Loucy (cell line): ENCODE results near the gene PPIP5K1.

Experiments used
- H2AFZ ChIP-seq: fragments of 200-600 bp; sonication (generic); 2 replicates; pipeline ENCODE4 v1.6.0; 2016; ENCODE audit warnings: antibody characterized with exemption, mild to moderate bottlenecking, low read length, moderate library complexity
- H3F3A ChIP-seq: fragments of 200-600 bp; 2 replicates; pipeline ENCODE4 v1.6.0; 2016; ENCODE audit warnings: antibody characterized with exemption, low read depth, mild to moderate bottlenecking
- H3K27me3 ChIP-seq: fragments of 200-600 bp; sonication (generic); 2 replicates; pipeline ENCODE4 v1.6.1; 2014; ENCODE audit warnings: low read length, mild to moderate bottlenecking; ENCODE audit not compliant: insufficient read depth, poor library complexity, severe bottlenecking
- H3K36me3 ChIP-seq: fragments of 200-600 bp; sonication (generic); 2 replicates; pipeline ENCODE4 v1.6.1; 2016; ENCODE audit warnings: low read length; ENCODE audit not compliant: insufficient read depth
- H3K4me1 ChIP-seq: fragments of 200-600 bp; sonication (generic); 2 replicates; pipeline ENCODE4 v1.5.1; 2014; ENCODE audit warnings: low read length, mild to moderate bottlenecking; ENCODE audit not compliant: insufficient read depth, poor library complexity, severe bottlenecking
- H3K4me2 ChIP-seq: fragments of 200-600 bp; sonication (generic); 2 replicates; pipeline ENCODE4 v1.6.0; 2014; ENCODE audit warnings: antibody characterized with exemption, low read length, low read depth, mild to moderate bottlenecking; ENCODE audit not compliant: poor library complexity, severe bottlenecking
- H3K4me3 ChIP-seq: fragments of 200-600 bp; sonication (generic); 2 replicates; pipeline ENCODE4 v1.5.1; 2014; ENCODE audit warnings: low read length, mild to moderate bottlenecking, mixed read lengths; ENCODE audit not compliant: poor library complexity, severe bottlenecking
- H3K79me2 ChIP-seq: fragments of 200-600 bp; sonication (generic); 2 replicates; pipeline ENCODE4 v1.6.1; 2014; ENCODE audit warnings: low read length; ENCODE audit not compliant: insufficient read depth
- H3K9ac ChIP-seq: fragments of 200-600 bp; sonication (generic); 2 replicates; pipeline ENCODE4 v1.6.0; 2014; ENCODE audit warnings: mild to moderate bottlenecking, low read depth, low read length, moderate library complexity; ENCODE audit not compliant: poor library complexity, severe bottlenecking
- H3K9me2 ChIP-seq: fragments of 200-600 bp; sonication (generic); replicated peaks from 2 replicates; pipeline ENCODE4 v1.6.1; 2016; ENCODE audit warnings: low read depth, low read length, mixed read lengths
- H3K9me3 ChIP-seq: fragments of 200-600 bp; sonication (generic); 2 replicates; pipeline ENCODE4 v1.6.1; 2014; ENCODE audit warnings: mild to moderate bottlenecking, antibody characterized with exemption, low read length, low read depth; ENCODE audit not compliant: insufficient read depth
- H4K20me1 ChIP-seq: fragments of 200-600 bp; sonication (generic); 2 replicates; pipeline ENCODE4 v1.6.0; 2014; ENCODE audit warnings: antibody characterized with exemption, low read length, mild to moderate bottlenecking; ENCODE audit not compliant: insufficient read depth, poor library complexity, severe bottlenecking
- CTCF ChIP-seq: fragments of 200-600 bp; sonication (generic); conservative IDR thresholded peaks from 2 replicates; pipeline ENCODE4 v1.5.1; 2014; ENCODE audit warnings: mild to moderate bottlenecking, antibody characterized with exemption, low read length
- EZH2phosphoT487 ChIP-seq: fragments of 200-600 bp; IDR thresholded peaks from 2 replicates; pipeline ENCODE4 v1.6.1; 2018; ENCODE audit warnings: antibody characterized with exemption, mild to moderate bottlenecking, moderate library complexity, borderline replicate concordance

PPIP5K1 gene

GRCh38 chr15:43525131-43525530 is 64.9 kb downstream of the PPIP5K1 start:
- Histone ChIP-seq H3K9me3 (no peaks in the 10 kb centered on the region), H3K79me2 (no peaks in the 10 kb centered on the region), H2AFZ (no peak overlapping the region), H3K4me1 (peaks cover 1% of the 10 kb centered on the region), H3K27me3 (no peaks in the 10 kb centered on the region), H3K4me3 (no peak overlapping the region), H4K20me1 (no peaks in the 10 kb centered on the region), H3K4me2 (no peak overlapping the region), H3F3A (no peaks in the 10 kb centered on the region), H3K9me2 (no peaks in the 10 kb centered on the region), H3K9ac (no peak overlapping the region), H3K36me3 (no peaks in the 10 kb centered on the region; the same call in 1 of the 2 replicates)
- no peak for TF ChIP-seq CTCF
- no peak for TF ChIP-seq EZH2phosphoT487

GRCh38 chr15:43524254-43524845 is 65.7 kb downstream of the PPIP5K1 start:
- no peaks in the 10 kb centered on the region for H3K9me3 ChIP-seq
- no peaks in the 10 kb centered on the region; the same call in 1 of the 2 replicates for H3K36me3 ChIP-seq
- H3K9ac ChIP-seq: no peak overlapping the region
- TF ChIP-seq EZH2phosphoT487 (no peak), CTCF (peak; percentile 40)
- H3K27me3 ChIP-seq: no peaks in the 10 kb centered on the region
- H3K79me2 ChIP-seq: no peaks in the 10 kb centered on the region
- peaks cover 9% of the 10 kb centered on the region for H3K4me1 ChIP-seq
- no peak overlapping the region for H2AFZ ChIP-seq
- H3K4me3 ChIP-seq: no peak overlapping the region
- no peaks in the 10 kb centered on the region for H3F3A ChIP-seq
- no peaks in the 10 kb centered on the region for H3K9me2 ChIP-seq
- H3K4me2 ChIP-seq: no peak overlapping the region
- H4K20me1 ChIP-seq: no peaks in the 10 kb centered on the region

- Histone ChIP-seq H3K9ac (no peak overlapping the region), H3F3A (no peaks in the 10 kb centered on the region), H3K4me3 (no peak overlapping the region), H3K4me2 (no peak overlapping the region), H3K36me3 (no peaks in the 10 kb centered on the region; the same call in 1 of the 2 replicates), H3K9me2 (no peaks in the 10 kb centered on the region), H4K20me1 (no peaks in the 10 kb centered on the region), H3K79me2 (no peaks in the 10 kb centered on the region), H3K4me1 (peaks cover 16% of the 10 kb centered on the region), H3K9me3 (no peaks in the 10 kb centered on the region), H2AFZ (no peak overlapping the region), H3K27me3 (no peaks in the 10 kb centered on the region)
- TF ChIP-seq CTCF: no peak
- TF ChIP-seq EZH2phosphoT487: no peak
These were observed 66.4 kb downstream of the PPIP5K1 start for GRCh38 chr15:43523646-43524045.
